Activated CD4-positive, alpha-beta T cell treated with anti-CD3 and anti-CD28 coated beads, Interleukin-2, Interleukin-4, amounts not matched to agents 100 ng/mL and 50 ng/mL, durations not matched to agents 16 hours and 8 hours (primary cell): Measurements from ENCODE around the gene MKNK2.

Experiments used
- DNase-seq: peaks from one replicate; pipeline ENCODE4 v3.0.0-alpha.2; 2020; ENCODE audit warnings: low spot score

The MKNK2 gene

GRCh38 chr19:2080336-2080988 is 29.4 kb upstream of the MKNK2 start:
- DNase-seq: no peak

GRCh38 chr19:2079865-2080301 is 28.8 kb upstream of the MKNK2 start:
- no peak for DNase-seq

- no peak for DNase-seq
Measured at GRCh38 chr19:2079076-2079864, 28.2 kb upstream of the MKNK2 start.

GRCh38 chr19:2077833-2078619 is 27.0 kb upstream of the MKNK2 start:
- DNase-seq: no peak

GRCh38 chr19:2077398-2077797 is 26.4 kb upstream of the MKNK2 start:
- no peak for DNase-seq

- DNase-seq: no peak
Measured at GRCh38 chr19:2076526-2076944, 25.5 kb upstream of the MKNK2 start.

- DNase-seq: no peak
Measured at GRCh38 chr19:2072757-2073551, 21.9 kb upstream of the MKNK2 start.

- no peak for DNase-seq
Measured at GRCh38 chr19:2070986-2071673, 20.1 kb upstream of the MKNK2 start.

- no peak for DNase-seq
Measured at GRCh38 chr19:2070436-2070827, 19.4 kb upstream of the MKNK2 start.

GRCh38 chr19:2064788-2065524 is 13.9 kb upstream of the MKNK2 start:
- DNase-seq: no peak

- DNase-seq: no peak
Measured at GRCh38 chr19:2064395-2064787, 13.3 kb upstream of the MKNK2 start.

GRCh38 chr19:2063824-2064223 is 12.8 kb upstream of the MKNK2 start:
- DNase-seq: no peak

- no peak for DNase-seq
Measured at GRCh38 chr19:2062770-2063169, 11.7 kb upstream of the MKNK2 start.

GRCh38 chr19:2062389-2062729 is 11.3 kb upstream of the MKNK2 start:
- DNase-seq: no peak

GRCh38 chr19:2061495-2062388 is 10.7 kb upstream of the MKNK2 start:
- DNase-seq: peak; percentile 99

- no peak for DNase-seq
Measured at GRCh38 chr19:2060884-2061494, 9.9 kb upstream of the MKNK2 start.

- no peak for DNase-seq
Measured at GRCh38 chr19:2059422-2060201, 8.6 kb upstream of the MKNK2 start.
